ENCODE results near the gene KCNJ16.

DNA sequence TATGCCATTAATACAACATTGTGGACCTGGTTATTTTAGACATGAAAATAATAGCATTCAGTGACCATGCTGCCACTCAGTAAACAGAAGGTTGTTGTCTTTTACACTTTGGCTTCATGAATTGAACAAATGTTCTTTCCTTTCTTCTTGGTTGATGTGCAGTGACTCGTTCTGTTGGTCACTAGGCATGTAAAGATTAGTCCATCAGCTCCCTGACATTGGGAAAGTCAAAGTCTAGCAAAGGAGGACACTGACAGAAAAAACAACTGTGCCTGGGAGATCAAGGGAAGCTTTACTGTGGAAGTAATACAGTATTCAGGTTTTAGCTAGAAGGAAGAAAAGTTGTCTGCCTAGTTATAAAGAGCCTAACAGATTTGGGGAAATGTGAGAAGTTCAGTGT is 6.9 kb downstream of the KCNJ16 start:
- TF ChIP-seq POLR2A (IDR thresholded peaks at IDR 0.05; ENCODE audit: low read depth, low read length): no peak
- TF ChIP-seq POLR2AphosphoS5 (IDR thresholded peaks at IDR 0.05; ENCODE audit: low read depth, low read length): no peak
